H1 (cell line): ENCODE data around the gene ADGRV1. TPM values are rescaled to one million over a fixed set of nuclear protein-coding genes. Genes with fewer than 3 reads are reported as not detected.

Source experiments
- CTCF ChIA-PET: fragments of 300-600 bp; sonication (Branson Sonifier 250); formaldehyde crosslinking; loops from one replicate; lab custom pipeline; 2021; ENCODE audit not compliant: partially characterized antibody; lab: Charles Lee
- POLR2A ChIA-PET: fragments of 300-600 bp; sonication (Branson Sonifier 250); formaldehyde crosslinking; loops from one replicate; lab custom pipeline; 2021; ENCODE audit warnings: inconsistent platforms; ENCODE audit not compliant: partially characterized antibody; lab: Charles Lee
- DNase-seq, 2 experiments: peaks; one replicate each; pipeline versions ENCODE4 v3.0.0 to v3.0.0-alpha.2; 2010 to 2022; ENCODE audit warnings: low spot score in 2 of 2, low read depth in 1 of 2, mixed read lengths in 1 of 2
- FAIRE-seq: peaks from 2 replicates; lab custom pipeline; 2011; peaks lifted over from hg19 to GRCh38; lab: Jason Lieb, UNC
- H2AFZ ChIP-seq: 2 replicates; pipeline ENCODE4 v1.8.1; 2012; ENCODE audit warnings: low read length, inconsistent platforms
- H2AK5ac ChIP-seq: 2 replicates; pipeline ENCODE4 v1.6.1; 2013; ENCODE audit warnings: low read depth, low read length
- H2BK120ac ChIP-seq: replicated peaks from 2 replicates; pipeline ENCODE3; 2013; ENCODE audit warnings: low read depth, low read length, inconsistent platforms
- H2BK12ac ChIP-seq: 2 replicates; pipeline ENCODE4 v1.6.1; 2013; ENCODE audit warnings: low read depth, low read length
- H2BK15ac ChIP-seq: 2 replicates; pipeline ENCODE4 v1.6.1; 2013; ENCODE audit warnings: low read length
- H2BK20ac ChIP-seq: 2 replicates; pipeline ENCODE4 v1.6.1; 2013; ENCODE audit warnings: low read length
- H2BK5ac ChIP-seq: 2 replicates; pipeline ENCODE4 v1.6.1; 2013; ENCODE audit warnings: low read depth, low read length
- H3K14ac ChIP-seq: 2 replicates; pipeline ENCODE4 v1.6.1; 2013; ENCODE audit warnings: inconsistent platforms; ENCODE audit not compliant: insufficient read length
- H3K18ac ChIP-seq: 2 replicates; pipeline ENCODE4 v1.6.1; 2013; ENCODE audit warnings: low read length; ENCODE audit errors: extremely low read depth
- H3K23ac ChIP-seq: 2 replicates; pipeline ENCODE4 v1.6.1; 2013; ENCODE audit warnings: inconsistent platforms; ENCODE audit not compliant: insufficient read length
- H3K23me2 ChIP-seq: 2 replicates; pipeline ENCODE4 v1.6.1; 2013; ENCODE audit warnings: low read depth, low read length
- H3K27ac ChIP-seq: 2 replicates; pipeline ENCODE4 v1.6.1; 2011; ENCODE audit warnings: low read depth, low read length, inconsistent platforms
- H3K27me3 ChIP-seq, 4 experiments: replicated peaks in 1 of 4; 1 replicate in 1 of 4; 2 replicates in 3 of 4; pipeline versions ENCODE4 v1.6.1 to v1.8.1; 2011 to 2013; ENCODE audit warnings: low read length in 3 of 4, mild to moderate bottlenecking in 3 of 4, inconsistent platforms in 2 of 4, mixed read lengths in 2 of 4, moderate library complexity in 1 of 4; ENCODE audit not compliant: control insufficient read depth in 3 of 4, insufficient read depth in 3 of 4; ENCODE audit errors: extremely low read depth in 1 of 4
- H3K36me3 ChIP-seq, 4 experiments: 2 replicates each; pipeline versions ENCODE4 v1.6.1 to v1.8.1; 2011 to 2013; ENCODE audit warnings: mild to moderate bottlenecking in 4 of 4, low read length in 3 of 4, moderate library complexity in 2 of 4, control low read depth in 1 of 4, inconsistent platforms in 1 of 4; ENCODE audit not compliant: insufficient read depth in 4 of 4, control insufficient read depth in 2 of 4
- H3K4ac ChIP-seq: replicated peaks from 2 replicates; pipeline ENCODE3; 2013; ENCODE audit warnings: low read length, low read depth, mixed read lengths, inconsistent platforms; ENCODE audit not compliant: insufficient read length
- H3K4me1 ChIP-seq, 4 experiments: replicated peaks in 1 of 4; 1 replicate in 1 of 4; 2 replicates in 3 of 4; pipeline versions ENCODE4 v1.6.1 to v1.8.1; 2011 to 2013; ENCODE audit warnings: low read length in 3 of 4, inconsistent platforms in 2 of 4, mixed read lengths in 1 of 4; ENCODE audit not compliant: insufficient read depth in 4 of 4, control insufficient read depth in 3 of 4
- H3K4me2 ChIP-seq, 2 experiments: 2 replicates each; pipeline versions ENCODE4 v1.6.1 to v1.8.1; 2011 to 2013; ENCODE audit warnings: low read depth in 2 of 2, low read length in 2 of 2, control low read depth in 1 of 2, inconsistent platforms in 1 of 2, mild to moderate bottlenecking in 1 of 2; ENCODE audit not compliant: insufficient read depth in 1 of 2
- H3K4me3 ChIP-seq, 4 experiments: fragments of 200-600, 300-600 bp in 1 of 4; sonication (generic), shearing (Covaris generic), sonication (Bioruptor Twin) in 1 of 4; 2 replicates each; pipeline versions ENCODE4 v1.5.1 to v1.8.1; 2011 to 2016; ENCODE audit warnings: low read length in 4 of 4, low read depth in 3 of 4, control low read depth in 2 of 4, inconsistent platforms in 2 of 4, mild to moderate bottlenecking in 2 of 4, mixed read lengths in 1 of 4, moderate library complexity in 1 of 4; ENCODE audit not compliant: insufficient read depth in 2 of 4; ENCODE audit errors: extremely low read depth in 1 of 4
- H3K56ac ChIP-seq: replicated peaks from 2 replicates; pipeline ENCODE3; 2013; ENCODE audit warnings: low read depth, mild to moderate bottlenecking, mixed read lengths, low read length, inconsistent platforms; ENCODE audit not compliant: insufficient read length
- H3K79me1 ChIP-seq: 2 replicates; pipeline ENCODE4 v1.6.1; 2013; ENCODE audit warnings: low read depth, low read length, control low read depth
- H3K79me2 ChIP-seq, 2 experiments: 2 replicates each; pipeline versions ENCODE4 v1.6.1 to v1.8.1; 2012 to 2013; ENCODE audit warnings: low read length in 2 of 2, mild to moderate bottlenecking in 2 of 2, inconsistent platforms in 1 of 2; ENCODE audit not compliant: insufficient read depth in 2 of 2, control insufficient read depth in 1 of 2
- H3K9ac ChIP-seq, 4 experiments: replicated peaks in 1 of 4; 1 replicate in 1 of 4; 2 replicates in 3 of 4; pipeline versions ENCODE4 v1.6.1 to v1.8.1; 2011 to 2013; ENCODE audit warnings: low read depth in 3 of 4, low read length in 3 of 4, control low read depth in 2 of 4, mild to moderate bottlenecking in 2 of 4, moderate library complexity in 2 of 4, inconsistent platforms in 1 of 4; ENCODE audit errors: extremely low read depth in 1 of 4
- H3K9me3 ChIP-seq, 2 experiments: 2 replicates each; pipeline versions ENCODE4 v1.6.1 to v1.8.1; 2012 to 2013; ENCODE audit warnings: mild to moderate bottlenecking in 2 of 2, moderate library complexity in 2 of 2, control low read depth in 1 of 2, inconsistent platforms in 1 of 2, low read depth in 1 of 2, low read length in 1 of 2, mixed read lengths in 1 of 2; ENCODE audit not compliant: insufficient read depth in 2 of 2
- H4K20me1 ChIP-seq, 2 experiments: replicated peaks in 1 of 2; 2 replicates each; pipeline versions ENCODE3 to v1.8.1; 2011 to 2013; ENCODE audit warnings: inconsistent platforms in 2 of 2, low read length in 2 of 2, mild to moderate bottlenecking in 1 of 2; ENCODE audit not compliant: insufficient read depth in 2 of 2, control insufficient read depth in 1 of 2
- H4K5ac ChIP-seq: 2 replicates; pipeline ENCODE4 v1.6.1; 2013; ENCODE audit warnings: low read length, low read depth, mixed read lengths, inconsistent platforms; ENCODE audit not compliant: insufficient read length
- H4K8ac ChIP-seq: 2 replicates; pipeline ENCODE4 v1.8.0; 2013; ENCODE audit warnings: mild to moderate bottlenecking, moderate library complexity, low read length, inconsistent platforms; ENCODE audit not compliant: insufficient read depth; ENCODE audit errors: extremely low read depth
- H4K91ac ChIP-seq: replicated peaks from 2 replicates; pipeline ENCODE3; 2013; ENCODE audit warnings: low read length, mixed read lengths, inconsistent platforms; ENCODE audit not compliant: insufficient read length
- CHD2 ChIP-seq: IDR thresholded peaks from 2 replicates; pipeline ENCODE4 v1.6.1; 2012; ENCODE audit warnings: low read length, improper control_type of control experiment
- EGR1 ChIP-seq: IDR thresholded peaks from 2 replicates; pipeline ENCODE4 v1.6.1; 2011; ENCODE audit warnings: low read depth, low read length, borderline replicate concordance
- EZH2 ChIP-seq: fragments of 200-600 bp; sonication (generic); IDR thresholded peaks from 2 replicates; pipeline ENCODE4 v1.7.1; 2012; ENCODE audit warnings: low read depth, mild to moderate bottlenecking, moderate library complexity, low read length, inconsistent platforms; ENCODE audit not compliant: severe bottlenecking
- FOSL1 ChIP-seq: IDR thresholded peaks from 2 replicates; pipeline ENCODE4 v1.6.1; 2011; ENCODE audit warnings: mild to moderate bottlenecking, low read depth, low read length, moderate library complexity; ENCODE audit not compliant: insufficient read depth
- GTF2F1 ChIP-seq: IDR thresholded peaks from 2 replicates; pipeline ENCODE4 v1.6.1; 2012; ENCODE audit warnings: low read depth, low read length, improper control_type of control experiment, borderline replicate concordance
- POLR2A ChIP-seq, 2 experiments: IDR thresholded peaks; 1 replicate in 1 of 2; 2 replicates in 1 of 2; pipeline ENCODE4 v1.6.1; 2011; ENCODE audit warnings: low read depth in 2 of 2, low read length in 2 of 2, mild to moderate bottlenecking in 2 of 2; ENCODE audit errors: control extremely low read depth in 1 of 2
- RAD21 ChIP-seq, 2 experiments: IDR thresholded peaks in 1 of 2; conservative IDR thresholded peaks in 1 of 2; 2 replicates each; pipeline ENCODE4 v1.6.1; 2011; ENCODE audit warnings: low read depth in 2 of 2, low read length in 2 of 2, improper control_type of control experiment in 1 of 2, inconsistent platforms in 1 of 2, mild to moderate bottlenecking in 1 of 2, moderate library complexity in 1 of 2
- RNF2 ChIP-seq: fragments of 200-900, 300-1000 bp; sonication (generic); IDR thresholded peaks from 2 replicates; pipeline ENCODE4 v1.7.1; 2016; ENCODE audit warnings: borderline replicate concordance, low read depth, mild to moderate bottlenecking, antibody characterized with exemption, low read length; ENCODE audit not compliant: poor library complexity, severe bottlenecking; ENCODE audit errors: missing control alignments
- SIN3A ChIP-seq, 2 experiments: IDR thresholded peaks in 1 of 2; conservative IDR thresholded peaks in 1 of 2; 2 replicates each; pipeline ENCODE4 v1.6.1; 2011 to 2012; ENCODE audit warnings: low read length in 2 of 2, improper control_type of control experiment in 1 of 2, low read depth in 1 of 2, mild to moderate bottlenecking in 1 of 2
- TAF1 ChIP-seq: IDR thresholded peaks from 2 replicates; pipeline ENCODE4 v1.6.1; 2011; ENCODE audit warnings: mild to moderate bottlenecking, low read depth, low read length
- TAF7 ChIP-seq: optimal IDR thresholded peaks from 2 replicates; pipeline ENCODE3; 2011; ENCODE audit warnings: low read depth, mild to moderate bottlenecking, inconsistent platforms, low read length, moderate library complexity, borderline replicate concordance
- WGBS, 2 experiments: shearing (Covaris generic) in 1 of 2; methylation state at CpG; one replicate each; pipeline versions ENCODE4 v1.1.6 to v1.1.7; 2013 to 2015; ENCODE audit warnings: low lambda C conversion rate in 2 of 2, mixed read lengths in 2 of 2, inconsistent platforms in 1 of 2, low coverage in 1 of 2, missing lambda C conversion rate in 1 of 2; ENCODE audit not compliant: insufficient replicate concordance in 2 of 2, insufficient coverage in 1 of 2, insufficient read length in 1 of 2; ENCODE audit errors: extremely low coverage in 1 of 2, missing lambda C conversion rate in 1 of 2; 5-methylcytosine and 5-hydroxymethylcytosine counted together
- polyA plus RNA-seq, 7 experiments: library from polyadenylated mRNA; depleted of rRNA in 3 of 7; stranded (reverse) in 5 of 7; unstranded in 2 of 7; fragments of >200 nt in 5 of 7; fragments of 200-250 nt in 2 of 7; gene quantifications; 1 replicate in 5 of 7; 2 replicates in 1 of 7; 4 replicates in 1 of 7; pipeline versions ENCODE4 v1.2.1 to v1.2.3, GENCODE V29; 2011 to 2013; ENCODE audit warnings: missing spikeins in 2 of 7, mixed read lengths in 2 of 7
- total RNA-seq: library from RNA; stranded (reverse); fragmentation: NEBNext Ultra II Directional; extraction: Animal tissue kit (Norgen Biotek cat#: 25700); gene quantifications from 2 replicates; pipeline ENCODE4 v1.2.1, GENCODE V29; 2021
- TF ChIP-seq, protein P1 (sequence below): IDR thresholded peaks from 2 replicates; pipeline ENCODE4 v1.6.1; 2012; ENCODE audit warnings: low read length, inconsistent platforms

ADGRV1 gene
- total and polyA plus RNA-seq, 2 of the 8 experiments (the other 6 are each of a cell fraction or from before 2014, with no cell fraction given) = 53.1 to 62.2 TPM

DNA sequence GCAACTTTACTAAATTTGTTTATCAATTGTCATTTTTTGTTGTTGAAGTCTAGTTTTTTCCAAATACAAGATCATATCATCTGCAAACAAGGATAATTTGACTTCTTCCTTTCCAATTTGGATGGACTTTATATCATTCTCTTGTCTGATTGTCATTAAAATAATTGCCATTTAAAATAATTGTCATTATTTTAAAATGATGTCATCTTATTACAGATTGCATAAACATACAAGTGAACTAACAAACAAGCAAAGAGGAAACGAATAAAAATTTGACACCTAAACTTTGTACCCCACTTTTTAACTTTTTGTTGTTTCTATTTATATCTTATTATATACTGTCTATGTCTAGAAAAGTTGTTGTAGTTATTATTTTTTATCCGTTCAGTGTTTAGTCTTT lies 275.2 kb downstream of the ADGRV1 start:
- H2BK15ac ChIP-seq = no peak overlapping the region
- DNase-seq = no peak
- H3K4me3 ChIP-seq = no peak overlapping the region
- H3K4ac ChIP-seq = no peak overlapping the region
- H2BK12ac ChIP-seq = no peak overlapping the region
- no peaks in the 10 kb centered on the region for H3K79me1 ChIP-seq
- no peak overlapping the region for H3K14ac ChIP-seq
- no peak for FAIRE-seq
- no peak overlapping the region for H2BK20ac ChIP-seq
- ChIA-PET CTCF (interaction anchor here (0.6 kb wide), 1 partner anchor 22 kb away, joined by 3 read pairs; no protein-coding TSS in a partner anchor), POLR2A (no interaction called here)
- H3K18ac ChIP-seq = no peak overlapping the region
- H4K8ac ChIP-seq = no peak overlapping the region
- no peak overlapping the region for H4K5ac ChIP-seq
- H3K23ac ChIP-seq = no peak overlapping the region
- H3K23me2 ChIP-seq = no peaks in the 10 kb centered on the region
- 90% methylated on average over 2 of the region's 2 CpGs; no CpG with 5 or more reads in 1 of the 2 experiments for WGBS, 2 experiments
- no peak overlapping the region for H3K27ac ChIP-seq
- H3K56ac ChIP-seq = no peak overlapping the region
- H3K36me3 ChIP-seq = peaks cover 0 to 17% (median 8%) of the 10 kb centered on the region in 4 experiments; a peak in 4 of 8 replicates
- no peaks in the 10 kb centered on the region for H3K79me2 ChIP-seq
- H2AK5ac ChIP-seq = no peak overlapping the region
- no peak overlapping the region for H3K4me2 ChIP-seq
- no peaks in the 10 kb centered on the region for H3K4me1 ChIP-seq
- H3K9ac ChIP-seq = no peak overlapping the region
- H3K27me3 ChIP-seq = peaks cover 0 to 2% (median 0%) of the 10 kb centered on the region in 4 experiments; a peak in 1 of 7 replicates
- no peak overlapping the region for H4K91ac ChIP-seq
- no peak overlapping the region for H2BK120ac ChIP-seq
- no peaks in the 10 kb centered on the region for H4K20me1 ChIP-seq
- no peak overlapping the region for H2AFZ ChIP-seq
- no peak overlapping the region for H2BK5ac ChIP-seq
- H3K9me3 ChIP-seq = no peaks in the 10 kb centered on the region
- TF ChIP-seq SIN3A (conservative IDR thresholded peaks at IDR 0.05 in 1 of 2, IDR thresholded peaks at IDR 0.05 in 1 of 2; ENCODE audit: low read depth in 1 of 2, low read length in 2 of 2) = no peak
- no peak for TF ChIP-seq EGR1
- TF ChIP-seq GTF2F1 = no peak
- TF ChIP-seq, protein P1, sequence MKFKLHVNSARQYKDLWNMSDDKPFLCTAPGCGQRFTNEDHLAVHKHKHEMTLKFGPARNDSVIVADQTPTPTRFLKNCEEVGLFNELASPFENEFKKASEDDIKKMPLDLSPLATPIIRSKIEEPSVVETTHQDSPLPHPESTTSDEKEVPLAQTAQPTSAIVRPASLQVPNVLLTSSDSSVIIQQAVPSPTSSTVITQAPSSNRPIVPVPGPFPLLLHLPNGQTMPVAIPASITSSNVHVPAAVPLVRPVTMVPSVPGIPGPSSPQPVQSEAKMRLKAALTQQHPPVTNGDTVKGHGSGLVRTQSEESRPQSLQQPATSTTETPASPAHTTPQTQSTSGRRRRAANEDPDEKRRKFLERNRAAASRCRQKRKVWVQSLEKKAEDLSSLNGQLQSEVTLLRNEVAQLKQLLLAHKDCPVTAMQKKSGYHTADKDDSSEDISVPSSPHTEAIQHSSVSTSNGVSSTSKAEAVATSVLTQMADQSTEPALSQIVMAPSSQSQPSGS = no peak
- no peak for TF ChIP-seq TAF1
- TF ChIP-seq RNF2 = no peak
- no peak for TF ChIP-seq FOSL1
- TF ChIP-seq RAD21 (IDR thresholded peaks at IDR 0.05 in 1 of 2, conservative IDR thresholded peaks at IDR 0.05 in 1 of 2; ENCODE audit: low read depth in 2 of 2, low read length in 2 of 2) = no peak
- no peak for TF ChIP-seq TAF7
- TF ChIP-seq CHD2 = no peak
- no peak for TF ChIP-seq POLR2A (IDR thresholded peaks at IDR 0.05; ENCODE audit: control extremely low read depth in 1 of 2, low read depth in 2 of 2, low read length in 2 of 2)
- TF ChIP-seq EZH2 = no peak
